HepG2 (cell line): ENCODE data around the gene TLK1. TPM values are rescaled to one million over a fixed set of nuclear protein-coding genes. Genes with fewer than 3 reads are reported as not detected.
A peak's percentile ranks its signal among the peaks of the same experiment; 100 is the strongest.

Experiments used
- AHR ChIP-seq: IDR thresholded peaks from 2 replicates; pipeline ENCODE4 v1.6.1; 2018; ENCODE audit warnings: missing genetic modification reagents, missing compliant biosample characterization
- ARID5B ChIP-seq: IDR thresholded peaks from 2 replicates; pipeline ENCODE4 v1.4.0; 2020; ENCODE audit warnings: mild to moderate bottlenecking, missing genetic modification reagents
- EED ChIP-seq: sonication (generic); formaldehyde crosslinking; IDR thresholded peaks from 2 replicates; pipeline ENCODE4 v1.5.0; 2020; ENCODE audit warnings: mild to moderate bottlenecking, missing genetic modification reagents
- GATAD2A ChIP-seq: IDR thresholded peaks from 2 replicates; pipeline ENCODE4 v1.6.1; 2016
- IKZF4 ChIP-seq: sonication (generic); formaldehyde crosslinking; IDR thresholded peaks from 2 replicates; pipeline ENCODE4 v1.5.1; 2020; ENCODE audit warnings: borderline replicate concordance, mild to moderate bottlenecking, low read depth, missing genetic modification reagents; ENCODE audit errors: not compliant biosample characterization
- IRX3 ChIP-seq: sonication (generic); formaldehyde crosslinking; IDR thresholded peaks from 2 replicates; pipeline ENCODE4 v1.8.1; 2023; ENCODE audit warnings: mild to moderate bottlenecking, low read depth, missing genetic modification reagents, borderline replicate concordance
- JUND ChIP-seq: sonication (generic); formaldehyde crosslinking; IDR thresholded peaks from 2 replicates; pipeline ENCODE4 v1.8.0; 2022; ENCODE audit warnings: mild to moderate bottlenecking, missing genetic modification reagents
- LCORL ChIP-seq, 2 experiments: fragments of 450-650 bp in 1 of 2; sonication (generic) in 1 of 2; formaldehyde crosslinking in 1 of 2; IDR thresholded peaks; 2 replicates each; pipeline versions ENCODE4 v1.5.0 to v1.6.1; 2017 to 2020; ENCODE audit warnings: antibody characterized with exemption in 1 of 2, missing genetic modification reagents in 1 of 2
- MAFF ChIP-seq: IDR thresholded peaks from 2 replicates; pipeline ENCODE4 v1.6.1; 2011; ENCODE audit warnings: low read depth, low read length, improper control_type of control experiment
- MEIS2 ChIP-seq: sonication (generic); formaldehyde crosslinking; IDR thresholded peaks from 2 replicates; pipeline ENCODE4 v1.9.0; 2021; ENCODE audit warnings: mild to moderate bottlenecking, missing genetic modification reagents
- NCOA2 ChIP-seq: sonication (generic); formaldehyde crosslinking; IDR thresholded peaks from 2 replicates; pipeline ENCODE4 v1.8.0; 2022; ENCODE audit warnings: inconsistent platforms
- NR3C1 ChIP-seq: sonication (generic); formaldehyde crosslinking; IDR thresholded peaks from 2 replicates; pipeline ENCODE4 v1.4.0; 2020; ENCODE audit warnings: missing genetic modification reagents
- RARA ChIP-seq: IDR thresholded peaks from 2 replicates; pipeline ENCODE4 v1.6.1; 2016; ENCODE audit warnings: missing genetic modification reagents, missing compliant biosample characterization
- RXRB ChIP-seq: IDR thresholded peaks from 2 replicates; pipeline ENCODE4 v1.6.1; 2016; ENCODE audit warnings: borderline replicate concordance, missing genetic modification reagents, missing compliant biosample characterization
- SALL1 ChIP-seq: sonication (generic); formaldehyde crosslinking; IDR thresholded peaks from 2 replicates; pipeline ENCODE4 v1.8.0; 2022; ENCODE audit warnings: mild to moderate bottlenecking, missing genetic modification reagents
- THAP8 ChIP-seq: sonication (generic); formaldehyde crosslinking; IDR thresholded peaks from 2 replicates; pipeline ENCODE4 v1.5.1; 2020; ENCODE audit warnings: missing genetic modification reagents, mild to moderate bottlenecking, borderline replicate concordance
- U2AF2 ChIP-seq: fragments of 200-400 bp; formaldehyde crosslinking; IDR thresholded peaks from 2 replicates; pipeline ENCODE4 v1.6.1; 2017; ENCODE audit warnings: low read depth, mild to moderate bottlenecking, low read length
- ZBTB38 ChIP-seq: sonication (generic); formaldehyde crosslinking; IDR thresholded peaks from 2 replicates; pipeline ENCODE4 v1.5.1; 2020; ENCODE audit warnings: mild to moderate bottlenecking, missing genetic modification reagents
- ZC3H4 ChIP-seq: sonication (generic); formaldehyde crosslinking; IDR thresholded peaks from 2 replicates; pipeline ENCODE4 v1.4.0; 2020; ENCODE audit warnings: missing genetic modification reagents, borderline replicate concordance
- ZMYM4 ChIP-seq: sonication (generic); formaldehyde crosslinking; IDR thresholded peaks from 2 replicates; pipeline ENCODE4 v1.8.1; 2023; ENCODE audit warnings: mild to moderate bottlenecking, missing genetic modification reagents
- ZNF30 ChIP-seq: sonication (generic); formaldehyde crosslinking; IDR thresholded peaks from 2 replicates; pipeline ENCODE4 v1.5.0; 2020; ENCODE audit warnings: mild to moderate bottlenecking, missing genetic modification reagents
- ZNF331 ChIP-seq: sonication (generic); formaldehyde crosslinking; IDR thresholded peaks from 2 replicates; pipeline ENCODE4 v1.4.0; 2020; ENCODE audit warnings: missing genetic modification reagents
- ZNF432 ChIP-seq: sonication (generic); formaldehyde crosslinking; IDR thresholded peaks from 2 replicates; pipeline ENCODE4 v1.5.0; 2020; ENCODE audit warnings: missing genetic modification reagents, mild to moderate bottlenecking, borderline replicate concordance
- ZNF468 ChIP-seq: sonication (generic); formaldehyde crosslinking; IDR thresholded peaks from 2 replicates; pipeline ENCODE4 v1.8.0; 2022; ENCODE audit warnings: mild to moderate bottlenecking, moderate library complexity, missing genetic modification reagents
- ZNF614 ChIP-seq: IDR thresholded peaks from 2 replicates; pipeline ENCODE4 v1.6.1; 2018; ENCODE audit warnings: missing biosample characterization, missing genetic modification reagents, inconsistent platforms, borderline replicate concordance
- ZNF776 ChIP-seq: sonication (generic); formaldehyde crosslinking; IDR thresholded peaks from 2 replicates; pipeline ENCODE4 v1.4.0; 2020; ENCODE audit warnings: mild to moderate bottlenecking, missing genetic modification reagents
- polyA plus RNA-seq, 8 experiments: library from polyadenylated mRNA; depleted of rRNA in 3 of 8; stranded (reverse) in 7 of 8; unstranded in 1 of 8; fragments of >200 nt; fragmentation: Illumina TruSeq in 4 of 8; extraction: Trizol in 4 of 8; gene quantifications; 2 replicates each; pipeline versions ENCODE4 v1.2.1 to v1.2.3, GENCODE V29; 2011 to 2016; ENCODE audit warnings: low read depth in 4 of 8, missing spikeins in 1 of 8, mixed read lengths in 1 of 8; ENCODE audit not compliant: insufficient read depth in 1 of 8
- total RNA-seq, 5 experiments: library from RNA; depleted of rRNA; stranded (reverse); fragments of >200 nt; fragmentation: Illumina TruSeq; extraction: Trizol; gene quantifications; 2 replicates each; pipeline ENCODE4 v1.2.3, GENCODE V29; 2016; ENCODE audit warnings: low read depth in 1 of 5

TLK1 gene
- total and polyA plus RNA-seq, 2 of the 13 experiments (the other 11 are each of a cell fraction or from before 2014, with no cell fraction given), result 16.8 to 28.7 TPM

DNA sequence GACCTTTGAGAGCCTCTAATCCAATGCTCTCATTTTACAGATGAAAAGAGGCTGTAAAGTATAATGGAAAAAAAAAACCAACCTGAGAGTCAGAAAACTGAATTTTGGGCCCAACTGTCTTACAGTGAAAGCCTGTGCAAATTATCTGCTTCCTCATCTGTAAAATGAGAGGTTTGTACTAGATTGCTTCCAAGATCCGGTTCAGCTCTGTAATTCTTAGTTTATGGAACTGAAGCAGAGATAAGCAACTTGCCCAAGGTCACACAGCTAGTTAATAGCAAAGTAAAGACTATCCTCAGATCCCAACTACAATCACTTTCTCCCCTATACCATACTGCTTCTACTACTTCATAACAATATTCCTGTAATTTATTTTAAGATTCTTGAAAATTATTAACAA lies 6.3 kb downstream of the TLK1 start (continued):
- 0 out of 2 replicates have a peak, but pooled peaks have one; percentile 7 for TF ChIP-seq RARA (CRISPR knock-in tag)
- no peak for TF ChIP-seq MEIS2
- no peak for TF ChIP-seq LCORL (IDR thresholded peaks at IDR 0.05)
- no peak for TF ChIP-seq LCORL (CRISPR knock-in tag; IDR thresholded peaks at IDR 0.05)
- no peak for TF ChIP-seq U2AF2
- TF ChIP-seq NR3C1, result no peak
- TF ChIP-seq ZBTB38 (CRISPR knock-in tag), result no peak
- no peak for TF ChIP-seq ZNF468 (CRISPR knock-in tag)
- TF ChIP-seq THAP8 (CRISPR knock-in tag), result no peak
- peak; percentile 45; the same call in 1 of the 2 replicates for TF ChIP-seq ZNF614 (CRISPR knock-in tag)
- 0 out of 2 replicates have a peak, but pooled peaks have one; percentile 42 for TF ChIP-seq NCOA2 (CRISPR knock-in tag)
- 0 out of 2 replicates have a peak, but pooled peaks have one; percentile 22 for TF ChIP-seq RXRB (CRISPR knock-in tag)
- TF ChIP-seq AHR, result no peak
- no peak for TF ChIP-seq IRX3 (CRISPR knock-in tag)
- no peak for TF ChIP-seq EED
- no peak for TF ChIP-seq ZC3H4 (CRISPR knock-in tag)
- TF ChIP-seq MAFF, result no peak
- TF ChIP-seq ZNF30, result no peak
- TF ChIP-seq ARID5B (CRISPR knock-in tag), result peak; percentile 79
- peak; percentile 28; the same call in 1 of the 2 replicates for TF ChIP-seq ZMYM4 (CRISPR knock-in tag)
- TF ChIP-seq ZNF432 (CRISPR knock-in tag), result no peak
- TF ChIP-seq ZNF331, result peak; percentile 54; the same call in 1 of the 2 replicates
- no peak for TF ChIP-seq JUND (CRISPR knock-in tag)
- TF ChIP-seq GATAD2A, result peak; percentile 75
- TF ChIP-seq ZNF776 (CRISPR knock-in tag), result no peak
- TF ChIP-seq IKZF4 (CRISPR knock-in tag), result no peak
- peak; percentile 32; the same call in 1 of the 2 replicates for TF ChIP-seq SALL1 (CRISPR knock-in tag)
